CD4-positive, alpha-beta memory T cell (primary cell): Measurements from ENCODE around the gene GOLGA8H. TPM values are rescaled to one million over a fixed set of nuclear protein-coding genes. Genes with fewer than 3 reads are reported as not detected.
"Not testable (repeated sequence)": the region's sequence is repeated elsewhere in the genome, so short reads cannot be mapped to it uniquely, and the experiment has no call there.

Source experiments
- CTCF ChIA-PET: fragments of 350-600 bp; sonication (Branson Sonifier 250); formaldehyde crosslinking; loops from one replicate; lab custom pipeline; 2021; ENCODE audit warnings: inconsistent platforms; ENCODE audit not compliant: partially characterized antibody; lab: Charles Lee
- POLR2A ChIA-PET: fragments of 350-600 bp; sonication (Branson Sonifier 250); formaldehyde crosslinking; loops from one replicate; lab custom pipeline; 2021; ENCODE audit not compliant: partially characterized antibody; lab: Charles Lee
- DNase-seq, 5 donors: peaks; one replicate each; pipeline versions ENCODE4 v3.0.0 to v3.0.0-alpha.2; 2020 to 2022; ENCODE audit warnings: mixed read lengths in 1 of 5
- H3K27ac ChIP-seq: one replicate; pipeline ENCODE4 v1.7.0; 2013; ENCODE audit warnings: low read depth, low read length
- H3K27me3 ChIP-seq: 2 replicates; pipeline ENCODE4 v1.7.0; 2013; ENCODE audit warnings: mild to moderate bottlenecking, low read length, moderate library complexity; ENCODE audit not compliant: insufficient read depth
- H3K36me3 ChIP-seq: 2 replicates; pipeline ENCODE4 v1.7.0; 2013; ENCODE audit warnings: mild to moderate bottlenecking, low read length, moderate library complexity; ENCODE audit not compliant: insufficient read depth
- H3K4me1 ChIP-seq: 2 replicates; pipeline ENCODE4 v1.7.0; 2013; ENCODE audit warnings: mild to moderate bottlenecking, low read length, moderate library complexity; ENCODE audit not compliant: insufficient read depth
- H3K4me3 ChIP-seq, 2 donors: one replicate each; pipeline ENCODE4 v1.7.0; 2013; ENCODE audit warnings: low read length in 2 of 2, mild to moderate bottlenecking in 1 of 2
- H3K9me3 ChIP-seq, 2 donors: one replicate each; pipeline ENCODE4 v1.7.0; 2013; ENCODE audit warnings: low read length in 2 of 2, control low read depth in 1 of 2; ENCODE audit not compliant: control insufficient read depth in 1 of 2
- H3K27ac Mint-ChIP-seq, 7 donors: one replicate each; pipeline ENCODE4 v1.8.0; 2020 to 2021; ENCODE audit warnings: mixed read lengths in 7 of 7, mild to moderate bottlenecking in 6 of 7, inconsistent platforms in 3 of 7, moderate library complexity in 3 of 7
- H3K27me3 Mint-ChIP-seq, 2 donors: one replicate each; pipeline ENCODE4 v1.8.0; 2020 to 2021; ENCODE audit warnings: mixed read lengths in 2 of 2
- H3K36me3 Mint-ChIP-seq, 2 donors: one replicate each; pipeline ENCODE4 v1.8.0; 2020 to 2021; ENCODE audit warnings: mixed read lengths in 2 of 2, inconsistent platforms in 1 of 2, mild to moderate bottlenecking in 1 of 2
- H3K4me1 Mint-ChIP-seq, 4 donors: one replicate each; pipeline ENCODE4 v1.8.0; 2020 to 2021; ENCODE audit warnings: mixed read lengths in 4 of 4, mild to moderate bottlenecking in 1 of 4
- H3K4me3 Mint-ChIP-seq, 8 donors: one replicate each; pipeline ENCODE4 v1.8.0; 2020 to 2021; ENCODE audit warnings: mixed read lengths in 8 of 8, mild to moderate bottlenecking in 7 of 8, moderate library complexity in 6 of 8, inconsistent platforms in 3 of 8
- H3K9me3 Mint-ChIP-seq, 8 donors: one replicate each; pipeline ENCODE4 v1.8.0; 2020 to 2021; ENCODE audit warnings: mixed read lengths in 8 of 8, mild to moderate bottlenecking in 5 of 8, inconsistent platforms in 3 of 8, moderate library complexity in 1 of 8
- intact Hi-C: fragments of 100-400 bp; cut with micrococcal nuclease; formaldehyde crosslinking; loops from one replicate; pipeline ENCODE4 v1.15.1; 2023
- polyA plus RNA-seq, 2 donors: library from polyadenylated mRNA; unstranded; fragments of 300-500 nt; fragmentation: Illumina TruSeq; gene quantifications; one replicate each; pipeline ENCODE4 v1.2.3, GENCODE V29; 2021
- total RNA-seq, 2 experiments: library from RNA; stranded (reverse); gene quantifications; one replicate each; pipeline ENCODE4 v1.2.3, GENCODE V29; 2021

GOLGA8H gene
- total RNA-seq = not detected
- polyA plus RNA-seq = not detected

- H3K9me3 ChIP-seq, H3K4me1 ChIP-seq, H3K4me3 ChIP-seq, intact Hi-C loops, H3K4me1 Mint-ChIP-seq, DNase-seq, H3K27me3 ChIP-seq, H3K27ac Mint-ChIP-seq, H3K27me3 Mint-ChIP-seq, CTCF ChIA-PET, H3K27ac ChIP-seq, H3K4me3 Mint-ChIP-seq, H3K36me3 ChIP-seq, H3K36me3 Mint-ChIP-seq, H3K9me3 Mint-ChIP-seq, POLR2A ChIA-PET: not testable (repeated sequence)
These were observed at the start of gene GOLGA8H for GRCh38 chr15:30603796-30604195. Gene GOLGA8H, plus strand, starts transcription at chr15:30604028. Its CDS starts 98 bp downstream, at chr15:30604126.

GRCh38 chr15:30566949-30567348 is 36.9 kb upstream of the GOLGA8H start:
- CTCF ChIA-PET, intact Hi-C loops, H3K27me3 Mint-ChIP-seq, H3K9me3 Mint-ChIP-seq, H3K4me1 ChIP-seq, H3K27ac ChIP-seq, H3K36me3 Mint-ChIP-seq, H3K4me1 Mint-ChIP-seq, H3K4me3 ChIP-seq, H3K27ac Mint-ChIP-seq, H3K27me3 ChIP-seq, POLR2A ChIA-PET, H3K9me3 ChIP-seq, H3K36me3 ChIP-seq: not testable (repeated sequence)
- peak overlapping the region in 1 of 8 donors; percentile 46 for H3K4me3 Mint-ChIP-seq
- DNase-seq = peak in 4 of 5 donors; percentile 0 to 17 (median 7)

- not testable (repeated sequence) for H3K27ac ChIP-seq, H3K4me3 Mint-ChIP-seq
These were observed 30.8 kb upstream of the GOLGA8H start for GRCh38 chr15:30573012-30573491.

DNA sequence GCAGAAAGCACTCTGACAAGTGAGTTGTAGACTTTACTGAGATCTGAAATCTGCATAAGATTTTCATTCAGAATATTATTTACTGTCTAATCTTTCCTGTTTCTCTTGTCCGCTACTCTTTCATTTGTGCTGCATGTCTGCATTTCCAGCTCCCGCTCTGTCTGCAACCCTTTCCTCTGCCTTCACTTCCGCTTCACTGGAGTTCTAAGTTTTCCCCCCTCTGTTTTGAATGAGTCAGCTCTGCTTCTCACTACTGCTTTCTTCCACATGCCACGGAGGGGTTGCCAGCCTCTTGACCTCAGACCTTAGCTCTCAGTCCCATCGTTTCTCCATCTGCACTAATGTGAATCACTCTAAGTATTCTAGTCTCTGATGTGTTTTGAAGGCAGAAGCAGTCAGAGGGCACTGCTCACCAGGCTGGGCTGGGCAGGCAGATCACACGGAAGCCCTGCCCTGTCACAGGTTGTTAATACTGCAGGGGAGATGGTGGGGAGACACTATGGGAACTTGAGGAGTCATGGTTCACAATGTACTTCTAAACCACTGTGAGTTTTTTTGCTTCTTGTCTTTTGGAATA is 24.3 kb upstream of the GOLGA8H start:
- H3K27me3 ChIP-seq, H3K27me3 Mint-ChIP-seq, H3K4me1 Mint-ChIP-seq, H3K4me3 ChIP-seq, CTCF ChIA-PET, H3K27ac Mint-ChIP-seq, H3K36me3 Mint-ChIP-seq, DNase-seq, H3K4me1 ChIP-seq, H3K36me3 ChIP-seq, H3K9me3 ChIP-seq, H3K27ac ChIP-seq, H3K4me3 Mint-ChIP-seq, H3K9me3 Mint-ChIP-seq, intact Hi-C loops, POLR2A ChIA-PET: not testable (repeated sequence)

More at GRCh38 chr15:30573012-30573491, 30.8 kb upstream of the GOLGA8H start:
- POLR2A ChIA-PET, DNase-seq, H3K27me3 Mint-ChIP-seq, H3K36me3 Mint-ChIP-seq, H3K4me1 Mint-ChIP-seq, H3K4me1 ChIP-seq, H3K27me3 ChIP-seq, H3K9me3 ChIP-seq, H3K4me3 ChIP-seq, intact Hi-C loops, H3K36me3 ChIP-seq, CTCF ChIA-PET, H3K9me3 Mint-ChIP-seq, H3K27ac Mint-ChIP-seq: not testable (repeated sequence)

- H3K4me1 ChIP-seq, POLR2A ChIA-PET, CTCF ChIA-PET: not testable (repeated sequence)
These were observed 23.1 kb upstream of the GOLGA8H start for GRCh38 chr15:30580716-30581115.

GRCh38 chr15:30598953-30599352 is 4.9 kb upstream of the GOLGA8H start:
- POLR2A ChIA-PET, H3K9me3 Mint-ChIP-seq, H3K36me3 ChIP-seq, intact Hi-C loops, H3K4me1 ChIP-seq, H3K27me3 Mint-ChIP-seq, CTCF ChIA-PET, H3K9me3 ChIP-seq, H3K4me3 ChIP-seq, H3K27ac Mint-ChIP-seq, H3K4me1 Mint-ChIP-seq, H3K36me3 Mint-ChIP-seq, H3K27me3 ChIP-seq, H3K4me3 Mint-ChIP-seq, H3K27ac ChIP-seq: not testable (repeated sequence)
- peak in 3 of 5 donors; percentile 3 to 14 (median 9) for DNase-seq

More at GRCh38 chr15:30580716-30581115, 23.1 kb upstream of the GOLGA8H start:
- DNase-seq, H3K4me1 Mint-ChIP-seq, intact Hi-C loops, H3K4me3 ChIP-seq, H3K9me3 Mint-ChIP-seq, H3K27ac ChIP-seq, H3K27me3 ChIP-seq, H3K27ac Mint-ChIP-seq, H3K36me3 ChIP-seq, H3K4me3 Mint-ChIP-seq, H3K36me3 Mint-ChIP-seq, H3K9me3 ChIP-seq, H3K27me3 Mint-ChIP-seq: not testable (repeated sequence)

DNA sequence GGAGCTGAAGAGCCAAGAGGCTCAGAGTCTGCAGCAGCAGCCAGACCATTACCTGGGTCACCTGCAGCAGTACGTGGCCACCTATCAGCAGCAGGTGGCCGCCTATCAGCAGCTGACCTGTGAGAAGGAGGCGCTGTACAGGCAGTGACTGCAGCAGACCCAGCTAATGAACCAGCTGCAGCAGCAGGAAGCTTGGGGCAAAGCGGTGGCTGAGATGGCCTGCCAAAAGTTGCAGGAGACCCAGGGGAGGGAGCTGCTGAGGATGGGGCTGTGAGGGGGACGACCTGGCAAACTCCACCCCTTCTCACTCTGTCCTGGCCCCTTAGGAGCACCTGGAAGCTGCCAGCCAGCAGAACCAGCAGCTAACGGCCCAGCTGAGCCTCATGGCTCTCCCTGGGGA is 8.4 kb downstream of the GOLGA8H start:
- H3K27ac ChIP-seq, CTCF ChIA-PET, H3K27ac Mint-ChIP-seq, POLR2A ChIA-PET, H3K36me3 ChIP-seq, H3K27me3 ChIP-seq, H3K4me1 Mint-ChIP-seq, H3K4me1 ChIP-seq, H3K36me3 Mint-ChIP-seq, H3K27me3 Mint-ChIP-seq, DNase-seq, H3K4me3 ChIP-seq, H3K9me3 Mint-ChIP-seq, intact Hi-C loops, H3K9me3 ChIP-seq, H3K4me3 Mint-ChIP-seq: not testable (repeated sequence)

GRCh38 chr15:30621342-30621741 is 17.5 kb downstream of the GOLGA8H start:
- H3K9me3 Mint-ChIP-seq, intact Hi-C loops, H3K36me3 ChIP-seq, H3K9me3 ChIP-seq, H3K4me1 ChIP-seq, H3K4me3 Mint-ChIP-seq, H3K27me3 ChIP-seq, H3K27me3 Mint-ChIP-seq, H3K4me3 ChIP-seq, H3K27ac ChIP-seq, H3K27ac Mint-ChIP-seq, CTCF ChIA-PET, POLR2A ChIA-PET: not testable (repeated sequence)
- peak in 3 of 5 donors; percentile 6 to 13 (median 7) for DNase-seq
- peaks cover 2 to 11% (median 6%) of the 10 kb centered on the region in 4 donors for H3K4me1 Mint-ChIP-seq
- peaks cover 0 to 11% of the 10 kb centered on the region in 2 donors for H3K36me3 Mint-ChIP-seq
